Glomerular visceral epithelial cell (primary cell): ENCODE measurements around the gene CKMT2.
A peak's percentile ranks its signal among the peaks of the same experiment; 100 is the strongest.
"Not testable (repeated sequence)": the region's sequence is repeated elsewhere in the genome, so short reads cannot be mapped to it uniquely, and the experiment has no call there.

ENCODE experiments used
- DNase-seq: peaks from one replicate; pipeline ENCODE4 v3.0.0-alpha.2; 2016; ENCODE audit errors: extremely low spot score

CKMT2 gene

DNA sequence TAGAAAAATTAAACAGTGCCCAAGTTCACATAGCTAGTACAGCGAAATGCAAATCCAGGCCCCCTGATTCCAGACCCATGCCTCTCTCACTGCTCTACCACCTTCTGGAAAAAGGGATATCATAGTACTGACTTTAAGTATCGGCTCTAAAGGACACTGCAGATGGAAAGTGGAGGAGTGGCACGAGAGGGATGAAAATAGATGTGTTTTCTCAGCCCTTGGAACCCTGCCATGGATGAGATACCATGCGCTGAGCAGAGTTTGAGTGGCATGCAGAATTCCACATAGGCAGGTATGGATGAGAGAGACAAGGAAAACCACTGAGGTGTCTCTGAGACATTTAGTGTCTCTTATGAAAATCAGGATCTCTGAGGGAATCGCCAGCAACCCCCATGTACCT is 18.8 kb downstream of the CKMT2 start:
- no peak for DNase-seq

DNA sequence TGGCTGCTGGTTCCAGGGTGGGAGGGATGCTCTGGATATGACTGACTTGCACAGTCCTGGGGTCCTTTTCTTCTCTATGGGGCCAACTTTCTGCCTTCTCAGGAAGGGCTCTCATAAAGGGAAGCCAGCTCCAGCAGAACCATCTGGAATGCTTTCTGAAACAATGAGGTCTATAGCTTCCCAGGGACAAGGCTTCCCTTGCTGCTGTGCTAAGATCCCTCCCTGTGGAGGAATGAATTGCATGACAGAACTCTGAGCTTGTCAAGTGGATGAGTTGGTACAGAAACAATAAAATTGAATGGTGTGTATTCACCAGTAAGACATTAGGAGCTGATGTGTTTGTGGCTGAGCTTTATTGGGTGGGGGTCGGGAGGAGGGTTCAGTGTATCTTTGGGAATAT is 19.8 kb downstream of the CKMT2 start:
- no peak for DNase-seq

GRCh38 chr5:81253875-81254274 is 20.8 kb downstream of the CKMT2 start:
- DNase-seq = no peak

DNA sequence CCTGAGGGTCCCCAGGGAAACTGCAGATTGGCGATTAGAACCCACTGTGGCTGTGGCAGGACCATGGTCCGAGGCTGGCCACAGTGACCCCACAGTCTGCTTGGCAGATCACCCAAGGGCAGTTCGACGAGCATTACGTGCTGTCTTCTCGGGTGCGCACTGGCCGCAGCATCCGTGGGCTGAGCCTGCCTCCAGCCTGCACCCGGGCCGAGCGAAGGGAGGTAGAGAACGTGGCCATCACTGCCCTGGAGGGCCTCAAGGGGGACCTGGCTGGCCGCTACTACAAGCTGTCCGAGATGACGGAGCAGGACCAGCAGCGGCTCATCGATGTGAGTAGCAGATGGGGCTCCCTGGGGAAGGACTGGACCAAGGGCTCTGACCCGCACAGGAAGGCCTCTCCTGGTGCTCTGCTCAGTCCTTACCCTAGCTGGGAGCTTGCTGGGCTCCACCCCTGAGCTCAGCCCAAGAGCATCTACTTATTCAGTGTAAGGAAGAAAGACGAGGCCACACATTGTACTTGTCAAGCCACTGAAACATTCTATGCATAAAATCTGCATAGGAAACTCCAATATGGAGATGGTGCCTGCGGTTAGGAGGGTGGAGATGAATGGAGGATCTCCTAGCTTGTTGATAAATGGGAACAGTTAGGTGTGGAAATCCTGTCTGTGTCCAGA is 21.9 kb downstream of the CKMT2 start:
- no peak for DNase-seq

DNA sequence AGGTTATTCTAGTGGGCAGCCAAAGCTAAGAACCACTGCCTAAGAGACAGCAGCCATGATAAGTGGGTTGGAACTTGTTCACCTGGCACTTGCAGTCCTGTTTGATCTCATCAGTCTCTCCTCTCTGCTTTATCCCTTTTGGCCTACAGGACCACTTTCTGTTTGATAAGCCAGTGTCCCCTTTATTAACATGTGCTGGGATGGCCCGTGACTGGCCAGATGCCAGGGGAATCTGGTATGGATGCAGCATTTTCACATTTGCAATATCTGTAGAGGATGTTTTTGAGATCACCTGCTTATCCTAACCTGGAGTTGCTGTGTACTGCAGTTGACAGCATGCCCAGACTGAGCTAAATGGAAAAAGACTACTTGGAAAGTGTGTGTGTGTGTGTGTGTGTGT is 23.6 kb downstream of the CKMT2 start:
- no peak for DNase-seq

DNA sequence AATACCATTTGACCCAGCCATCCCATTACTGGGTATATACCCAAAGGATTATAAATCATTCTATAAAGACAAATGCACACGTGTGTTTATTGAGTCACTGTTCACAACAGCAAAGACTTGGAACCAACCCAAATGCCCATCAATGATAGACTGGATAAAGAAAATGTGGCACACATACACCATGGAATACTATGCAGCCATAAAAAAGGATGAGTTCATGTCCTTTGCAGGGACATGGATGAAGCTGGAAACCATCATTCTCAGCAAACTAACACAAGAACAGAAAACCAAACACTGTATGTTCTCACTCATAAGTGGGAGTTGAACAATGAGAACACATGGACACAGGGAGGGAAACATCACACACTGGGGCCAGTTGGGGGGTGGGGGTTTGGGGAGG is 29.7 kb downstream of the CKMT2 start:
- DNase-seq = not testable (repeated sequence)

GRCh38 chr5:81265101-81265500 is 32.0 kb downstream of the CKMT2 start:
- DNase-seq = no peak

DNA sequence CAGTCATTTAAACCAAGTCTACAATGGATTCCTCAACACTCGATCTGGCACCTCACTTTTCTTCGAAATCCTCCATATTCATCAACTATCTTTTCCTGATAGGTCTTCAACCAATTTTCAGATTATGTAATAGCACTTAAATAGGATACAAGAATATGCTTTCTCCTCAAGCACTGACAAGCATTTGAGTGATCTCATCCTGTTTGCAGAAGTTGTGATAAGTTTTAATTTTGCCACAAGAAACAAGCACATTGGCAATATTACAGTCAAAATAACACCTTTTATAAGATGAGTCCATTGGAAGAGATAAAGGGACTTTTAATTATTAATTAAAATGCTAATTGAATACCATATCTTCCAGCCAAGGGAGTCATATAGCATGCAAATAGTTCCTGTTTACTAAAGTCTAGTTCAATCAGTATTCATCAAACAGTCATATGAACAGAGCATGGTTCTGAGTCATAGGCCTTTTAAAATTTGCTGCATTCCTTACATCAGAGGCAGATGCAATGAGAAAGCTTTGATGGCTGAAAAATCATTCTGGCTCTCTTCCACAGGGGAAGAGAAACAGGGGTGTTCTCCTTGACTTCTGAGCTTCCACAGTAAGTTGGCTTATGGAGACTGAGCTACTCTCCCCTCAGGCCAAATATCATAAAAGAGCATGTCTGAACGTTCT is 35.5 kb downstream of the CKMT2 start:
- DNase-seq = peak; percentile 44

- no peak for DNase-seq
Measured at GRCh38 chr5:81269751-81270393, 36.8 kb downstream of the CKMT2 start.

- DNase-seq = not testable (repeated sequence)
Measured at GRCh38 chr5:81270394-81271027, 37.4 kb downstream of the CKMT2 start.

DNA sequence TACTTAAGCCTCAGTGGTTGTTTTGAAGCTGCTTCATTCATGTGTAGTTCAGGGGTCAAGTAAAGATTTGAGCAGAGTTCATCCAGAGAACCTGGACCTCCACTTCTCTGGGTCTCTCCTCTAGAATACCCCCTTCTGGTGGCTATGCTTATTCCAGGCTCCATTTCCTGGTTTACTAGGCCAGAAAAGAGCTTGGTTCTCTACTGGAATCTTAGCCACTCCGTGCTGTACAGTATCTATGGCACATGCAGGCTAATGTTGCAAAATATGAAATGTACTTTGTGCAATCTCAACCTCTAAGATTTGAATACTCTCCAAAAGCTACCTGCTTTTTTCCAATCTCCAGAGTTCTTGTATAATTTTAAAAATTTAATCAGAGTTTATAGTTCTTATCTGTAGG is 50.9 kb downstream of the CKMT2 start:
- no peak for DNase-seq

DNA sequence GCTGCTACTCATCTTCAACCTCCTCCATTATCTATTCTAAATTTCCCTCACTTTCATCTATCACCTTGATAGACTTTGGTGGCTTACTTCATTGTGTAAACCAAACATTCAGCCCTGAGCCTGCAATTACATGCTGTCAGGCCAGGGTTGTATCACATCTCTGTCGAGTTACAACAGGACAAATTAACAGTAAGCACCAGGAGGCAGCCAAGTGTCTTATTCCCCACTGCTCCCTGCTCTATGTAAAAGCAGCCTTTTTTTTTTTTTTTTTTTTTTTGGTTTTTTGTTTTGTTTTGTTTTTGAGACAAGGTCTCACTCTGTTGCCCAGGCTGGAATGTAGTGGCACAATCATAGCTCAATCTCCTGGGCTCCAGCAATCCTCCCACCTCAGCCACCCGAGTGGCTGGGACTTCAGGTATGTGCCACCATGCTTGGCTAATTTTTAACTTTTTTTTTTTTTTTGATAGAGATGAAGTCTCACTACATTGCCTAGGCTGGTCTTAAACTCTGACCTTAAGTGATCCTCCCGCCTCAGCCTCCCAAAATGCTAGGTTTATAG is 53.0 kb downstream of the CKMT2 start:
- no peak for DNase-seq

DNA sequence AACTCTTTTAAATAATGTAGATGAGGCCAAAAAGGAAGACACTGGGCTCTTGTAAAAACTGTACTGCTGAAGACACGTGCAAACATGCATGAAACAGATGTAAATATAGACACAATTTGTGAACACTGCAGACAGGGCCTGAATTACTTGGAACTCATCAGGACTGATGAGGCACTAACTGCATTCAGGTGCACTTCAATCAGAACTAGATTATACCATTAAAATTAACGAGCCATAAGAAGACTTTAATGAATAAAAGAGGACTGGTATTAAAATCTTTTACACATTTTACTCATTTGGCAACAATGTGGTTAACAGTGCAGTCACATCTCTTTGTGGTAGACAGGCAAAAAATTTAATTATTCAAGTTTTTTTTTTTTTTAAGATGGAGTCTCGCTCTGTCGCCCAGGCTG is 54.9 kb downstream of the CKMT2 start:
- no peak for DNase-seq

GRCh38 chr5:81290146-81290545 is 57.0 kb downstream of the CKMT2 start:
- no peak for DNase-seq

DNA sequence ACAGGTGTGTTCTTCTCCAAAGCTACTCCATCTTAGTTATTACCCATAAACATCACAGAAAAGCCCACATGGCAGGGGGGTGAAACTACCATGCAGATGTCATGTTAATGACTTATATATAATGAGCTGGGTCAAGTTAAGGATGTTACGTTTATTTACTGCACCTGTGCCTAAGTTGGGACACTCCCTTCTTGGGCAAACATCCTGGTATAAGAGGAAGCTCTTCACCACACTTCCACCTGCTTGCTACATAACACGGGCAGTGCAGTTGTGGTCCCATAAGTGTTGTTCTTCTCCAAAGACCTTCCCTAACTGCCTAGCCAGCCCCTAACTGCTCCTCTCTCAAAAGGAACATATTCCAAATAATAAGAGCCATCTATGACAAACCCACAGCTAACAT is 59.0 kb downstream of the CKMT2 start:
- no peak for DNase-seq

DNA sequence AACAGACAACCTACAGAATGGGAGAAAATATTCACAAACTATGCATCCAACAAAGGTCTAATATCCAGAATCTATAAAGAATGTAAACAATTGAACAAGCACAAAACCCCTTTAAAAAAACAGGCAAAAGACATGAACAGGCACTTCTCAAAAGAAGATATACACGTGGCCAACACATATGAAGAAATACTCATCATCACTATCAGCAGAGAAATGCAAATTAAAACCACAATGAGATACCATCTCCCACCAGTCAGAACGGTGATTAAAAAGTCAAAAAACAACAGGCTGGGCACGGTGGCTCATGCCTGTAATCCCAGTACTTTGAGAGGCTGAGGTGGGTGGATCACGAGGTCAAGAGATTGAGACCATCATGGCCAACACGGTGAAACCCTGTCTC is 60.9 kb downstream of the CKMT2 start:
- not testable (repeated sequence) for DNase-seq

DNA sequence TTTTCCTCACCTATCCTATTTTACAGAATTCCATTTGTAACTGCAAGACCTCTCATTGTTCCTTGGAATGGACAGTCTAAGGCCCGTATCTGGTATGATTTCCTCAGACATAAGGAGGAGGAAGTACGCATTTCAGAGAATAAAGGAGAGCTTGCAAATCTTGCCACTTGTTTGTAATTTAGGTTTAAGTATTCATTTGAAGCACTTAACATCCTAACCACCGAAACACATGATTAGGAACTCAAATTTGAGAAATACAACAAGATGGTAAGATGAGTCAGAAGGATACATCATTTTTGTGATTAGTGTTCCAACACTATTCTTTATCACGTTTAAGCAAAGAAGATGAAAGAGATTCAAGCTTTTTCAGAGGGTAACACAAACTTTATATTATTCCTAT is 64.4 kb downstream of the CKMT2 start:
- no peak for DNase-seq

DNA sequence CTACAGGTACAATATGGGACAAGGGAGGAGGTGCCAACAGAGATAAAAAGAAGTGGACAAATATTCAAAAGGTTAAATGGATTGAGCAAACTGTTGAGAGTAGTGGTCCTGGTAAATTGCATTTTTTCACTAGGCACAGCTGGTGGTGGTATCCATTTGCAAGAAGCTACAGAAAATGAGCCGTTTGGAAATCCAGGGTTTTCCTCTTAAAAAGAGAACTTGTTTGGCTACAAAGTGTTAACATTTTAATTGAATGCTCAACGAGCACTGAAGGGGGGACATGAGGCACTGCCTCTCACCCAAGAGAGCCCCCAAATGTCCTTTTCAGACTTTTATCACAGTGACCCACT is 67.8 kb downstream of the CKMT2 start:
- no peak for DNase-seq

DNA sequence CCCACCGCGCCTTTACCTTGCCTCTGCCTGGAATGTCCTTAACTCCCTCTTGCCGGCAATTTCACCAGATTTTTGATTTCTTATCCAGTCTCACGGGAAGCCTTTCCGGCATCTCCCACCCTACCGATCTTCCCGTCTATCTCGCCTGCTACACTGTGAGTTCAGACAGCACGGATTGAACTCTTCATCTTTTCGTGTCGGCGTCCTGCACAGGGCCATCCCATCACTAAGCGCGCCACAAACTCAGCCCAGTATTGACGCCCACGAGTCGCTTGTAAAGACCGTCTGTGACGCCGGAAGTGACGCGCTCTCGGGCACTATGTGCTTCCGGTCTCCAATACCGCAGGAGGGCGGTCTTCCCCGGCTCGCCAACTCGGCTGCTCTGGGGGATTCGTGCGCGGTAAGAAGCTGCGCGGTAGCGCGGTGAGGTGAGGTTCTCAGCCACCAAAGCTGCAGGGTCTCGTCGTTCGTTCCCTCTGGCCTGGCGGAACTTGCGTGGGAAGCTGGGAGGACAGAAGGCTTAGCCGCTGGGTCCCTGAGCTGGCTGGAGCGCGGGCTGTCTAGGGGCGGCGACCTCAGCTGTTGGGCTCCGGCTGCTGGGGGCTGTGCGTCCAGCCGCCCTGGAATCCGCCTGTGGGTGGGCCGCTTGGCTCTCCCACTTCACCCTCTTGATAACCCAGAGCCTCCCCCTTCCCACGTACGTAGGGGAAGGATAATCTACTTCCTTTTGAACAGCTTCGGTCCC is 68.3 kb downstream of the CKMT2 start, which contains the start of gene ZCCHC9:
Gene ZCCHC9, plus strand, starts transcription at position 317 of the 745 bp plus-strand sequence. CDS start 3,171 bp downstream, outside the sequence.
- DNase-seq = peak; percentile 94

GRCh38 chr5:81302596-81302995 is 69.5 kb downstream of the CKMT2 start:
- DNase-seq = no peak

DNA sequence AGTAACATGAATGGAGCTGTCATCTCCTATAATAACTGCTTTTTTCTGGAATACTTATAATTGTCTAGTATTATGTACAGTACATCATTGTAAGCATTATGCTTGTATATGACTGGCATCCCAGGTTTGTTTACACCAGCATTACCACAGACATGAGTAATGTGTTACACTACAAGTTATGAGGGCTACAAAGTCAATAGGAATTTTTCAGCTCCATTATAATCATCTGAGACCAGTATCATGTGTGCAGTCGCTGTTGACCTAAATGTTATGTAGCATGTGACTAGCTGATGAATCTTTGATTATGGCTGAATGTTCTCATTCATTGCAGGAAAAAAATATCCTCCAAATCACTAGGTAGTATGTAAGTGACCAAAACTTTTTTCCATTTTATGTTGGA is 70.4 kb downstream of the CKMT2 start:
- peak; percentile 13 for DNase-seq

GRCh38 chr5:81305785-81306184 is 72.7 kb downstream of the CKMT2 start:
- no peak for DNase-seq
